IMR-90 (cell line): ENCODE data around the gene LGMN.

Experiments
- BHLHE40 ChIP-seq: fragments of 150-350 bp; IDR thresholded peaks from 2 replicates; pipeline ENCODE4 v1.6.1; 2016; ENCODE audit warnings: mild to moderate bottlenecking, low read depth, low read length
- CTCF ChIP-seq: conservative IDR thresholded peaks from 2 replicates; pipeline ENCODE4 v1.5.1; 2012; ENCODE audit warnings: mild to moderate bottlenecking, low read depth, low read length, improper control_type of control experiment
- MXI1 ChIP-seq: IDR thresholded peaks from 2 replicates; pipeline ENCODE4 v1.6.1; 2012; ENCODE audit warnings: low read depth, mild to moderate bottlenecking, low read length, moderate library complexity, borderline replicate concordance
- RFX5 ChIP-seq: IDR thresholded peaks from 2 replicates; pipeline ENCODE4 v1.8.0; 2012; ENCODE audit warnings: low read depth, mild to moderate bottlenecking, low read length, moderate library complexity

DNA sequence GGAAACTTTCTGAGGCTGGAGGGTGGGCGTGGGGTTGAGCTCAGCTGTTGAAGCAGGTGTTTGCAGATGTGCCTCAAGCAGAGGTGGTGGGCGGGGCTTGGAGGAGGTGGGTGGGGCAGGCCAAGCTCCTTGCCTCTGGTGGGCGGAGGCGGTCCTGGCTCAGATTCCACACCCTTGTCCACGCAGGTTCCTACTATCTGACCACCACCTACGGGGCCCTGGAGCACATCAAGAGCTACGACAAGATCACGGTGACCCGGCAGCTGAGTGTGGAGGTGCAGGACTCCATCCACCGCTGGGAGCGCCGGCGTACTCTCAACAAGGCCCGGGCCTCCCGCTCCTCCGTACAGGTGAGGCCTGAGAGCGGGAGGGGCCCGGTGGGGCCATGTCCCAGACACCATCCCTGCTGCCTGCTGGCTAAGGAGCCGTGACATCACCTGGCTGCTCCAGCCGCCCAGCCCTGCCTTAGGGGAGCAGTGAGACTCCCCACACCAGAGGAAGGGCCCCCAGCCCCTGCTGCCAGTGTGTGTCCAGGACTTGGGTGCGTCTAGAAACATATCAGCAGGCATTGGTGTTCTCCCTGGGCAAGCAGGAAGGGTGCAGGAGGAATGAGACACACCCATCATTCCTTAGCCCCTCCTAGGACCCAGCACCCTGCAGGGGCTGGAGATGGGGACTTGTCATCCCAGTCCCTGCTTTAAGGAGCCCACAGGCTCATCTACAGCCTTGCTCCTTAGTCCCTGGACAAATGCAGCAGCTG is 63.4 kb downstream of the LGMN start:
- TF ChIP-seq CTCF (no peak), RFX5 (no peak), MXI1 (no peak), BHLHE40 (no peak)
